Osteoblast (primary cell): ENCODE measurements around the gene FNIP2. TPM values are rescaled to one million over a fixed set of nuclear protein-coding genes. Genes with fewer than 3 reads are reported as not detected.

Source experiments
- DNase-seq: peaks from one replicate; pipeline ENCODE4 v3.0.0; 2011; ENCODE audit warnings: low spot score, mixed read lengths; ENCODE audit not compliant: insufficient read length; ENCODE audit errors: missing footprints
- H2AFZ ChIP-seq: 2 replicates; pipeline ENCODE4 v1.6.0; 2011; ENCODE audit warnings: mild to moderate bottlenecking, low read length
- H3K27ac ChIP-seq: 2 replicates; pipeline ENCODE4 v1.5.1; 2011; ENCODE audit warnings: mild to moderate bottlenecking, low read depth, low read length, moderate library complexity
- H3K27me3 ChIP-seq: 2 replicates; pipeline ENCODE4 v1.6.0; 2012; ENCODE audit warnings: mild to moderate bottlenecking, control low read depth, inconsistent platforms, low read length, moderate library complexity; ENCODE audit not compliant: insufficient read depth
- H3K36me3 ChIP-seq: 2 replicates; pipeline ENCODE4 v1.5.1; 2011; ENCODE audit warnings: mild to moderate bottlenecking, low read length, control low read depth, moderate library complexity; ENCODE audit not compliant: insufficient read depth
- H3K4me1 ChIP-seq: 2 replicates; pipeline ENCODE4 v1.5.1; 2011; ENCODE audit warnings: mild to moderate bottlenecking, low read length, control low read depth, moderate library complexity; ENCODE audit not compliant: insufficient read depth
- H3K4me2 ChIP-seq: 2 replicates; pipeline ENCODE4 v1.6.0; 2011; ENCODE audit warnings: mild to moderate bottlenecking, low read length; ENCODE audit not compliant: insufficient read depth
- H3K4me3 ChIP-seq: fragments of 200-600 bp; sonication (generic); 3 replicates; pipeline ENCODE4 v1.5.1; 2012; ENCODE audit warnings: mild to moderate bottlenecking, low read length, inconsistent platforms; ENCODE audit not compliant: insufficient read depth
- H3K79me2 ChIP-seq: 2 replicates; pipeline ENCODE4 v1.6.0; 2012; ENCODE audit warnings: mild to moderate bottlenecking, low read length, control low read depth, inconsistent platforms; ENCODE audit not compliant: insufficient read depth
- H3K9me3 ChIP-seq: 2 replicates; pipeline ENCODE4 v1.5.1; 2011; ENCODE audit warnings: low read depth, low read length, control low read depth
- H4K20me1 ChIP-seq: 2 replicates; pipeline ENCODE4 v1.6.0; 2012; ENCODE audit warnings: mild to moderate bottlenecking, low read length, control low read depth; ENCODE audit not compliant: insufficient read depth
- total RNA-seq: library from RNA; depleted of rRNA; stranded (reverse); fragments of >200 nt; gene quantifications from 2 replicates; pipeline ENCODE4 v1.2.3, GENCODE V29; 2012
- TF ChIP-seq, protein P1 (sequence below): IDR thresholded peaks from 2 replicates; pipeline ENCODE4 v1.5.1; 2011; ENCODE audit warnings: mild to moderate bottlenecking, low read depth, low read length, moderate library complexity; ENCODE audit errors: extremely low read depth

Gene FNIP2
- total RNA-seq, 1 donor = 78.9 TPM

DNA sequence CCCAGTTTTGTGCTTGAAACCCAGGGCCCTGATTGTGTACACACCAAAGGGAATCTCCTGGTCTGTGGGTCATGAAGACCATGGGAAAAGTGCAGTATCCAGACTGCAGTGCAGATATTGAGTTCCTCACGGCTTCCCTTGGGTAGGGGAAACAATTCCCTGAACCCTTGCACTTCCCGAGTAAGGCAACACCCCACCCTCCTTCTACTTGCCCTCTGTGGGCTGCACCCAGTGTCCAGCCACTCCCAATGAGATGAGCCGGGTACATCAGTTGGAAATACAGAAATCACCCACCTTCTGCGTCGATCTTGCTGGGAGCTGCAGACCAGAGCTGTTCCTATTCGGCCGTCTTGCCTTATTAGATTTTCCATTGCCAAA lies 134.2 kb downstream of the FNIP2 start:
- Histone ChIP-seq H3K27ac (no peak overlapping the region), H4K20me1 (no peaks in the 10 kb centered on the region), H3K27me3 (no peaks in the 10 kb centered on the region), H3K4me3 (no peak overlapping the region), H3K4me2 (no peak overlapping the region), H3K4me1 (peaks cover 7% of the 10 kb centered on the region), H3K79me2 (peaks cover 10% of the 10 kb centered on the region), H3K9me3 (no peaks in the 10 kb centered on the region), H3K36me3 (no peaks in the 10 kb centered on the region), H2AFZ (no peak overlapping the region)
- TF ChIP-seq, protein P1, sequence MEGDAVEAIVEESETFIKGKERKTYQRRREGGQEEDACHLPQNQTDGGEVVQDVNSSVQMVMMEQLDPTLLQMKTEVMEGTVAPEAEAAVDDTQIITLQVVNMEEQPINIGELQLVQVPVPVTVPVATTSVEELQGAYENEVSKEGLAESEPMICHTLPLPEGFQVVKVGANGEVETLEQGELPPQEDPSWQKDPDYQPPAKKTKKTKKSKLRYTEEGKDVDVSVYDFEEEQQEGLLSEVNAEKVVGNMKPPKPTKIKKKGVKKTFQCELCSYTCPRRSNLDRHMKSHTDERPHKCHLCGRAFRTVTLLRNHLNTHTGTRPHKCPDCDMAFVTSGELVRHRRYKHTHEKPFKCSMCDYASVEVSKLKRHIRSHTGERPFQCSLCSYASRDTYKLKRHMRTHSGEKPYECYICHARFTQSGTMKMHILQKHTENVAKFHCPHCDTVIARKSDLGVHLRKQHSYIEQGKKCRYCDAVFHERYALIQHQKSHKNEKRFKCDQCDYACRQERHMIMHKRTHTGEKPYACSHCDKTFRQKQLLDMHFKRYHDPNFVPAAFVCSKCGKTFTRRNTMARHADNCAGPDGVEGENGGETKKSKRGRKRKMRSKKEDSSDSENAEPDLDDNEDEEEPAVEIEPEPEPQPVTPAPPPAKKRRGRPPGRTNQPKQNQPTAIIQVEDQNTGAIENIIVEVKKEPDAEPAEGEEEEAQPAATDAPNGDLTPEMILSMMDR = no peak
- no peak for DNase-seq

DNA sequence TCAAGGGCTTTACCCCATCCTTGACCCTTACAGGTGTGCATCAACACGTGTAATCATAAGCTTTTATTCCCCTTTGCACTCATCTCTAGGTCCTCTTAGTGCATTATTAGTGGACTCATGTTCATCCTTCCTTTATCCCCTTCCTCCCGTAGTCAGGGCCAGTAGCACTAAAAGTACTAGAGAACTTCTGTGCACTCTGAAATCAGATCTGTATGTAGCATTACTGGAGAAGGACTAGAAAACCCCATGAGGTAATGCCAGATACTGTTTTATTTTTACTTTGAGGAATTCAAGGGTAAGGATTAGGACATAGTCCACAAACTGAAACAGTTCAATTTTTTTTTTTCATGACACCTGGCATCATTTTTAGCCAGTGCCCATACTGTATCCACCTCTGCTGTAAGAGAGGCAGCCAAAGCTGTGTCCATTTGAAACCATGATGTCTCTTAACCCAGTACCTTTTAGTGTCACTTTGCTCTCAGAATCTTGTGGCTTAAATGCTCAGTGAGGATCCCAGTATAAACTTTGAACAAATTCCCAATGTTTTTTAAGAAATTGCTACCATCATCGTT lies 134.7 kb downstream of the FNIP2 start:
- no peak overlapping the region for H2AFZ ChIP-seq
- H3K4me3 ChIP-seq = no peak overlapping the region
- no peaks in the 10 kb centered on the region for H3K9me3 ChIP-seq
- no peaks in the 10 kb centered on the region for H4K20me1 ChIP-seq
- H3K79me2 ChIP-seq = peaks cover 10% of the 10 kb centered on the region
- H3K4me1 ChIP-seq = peaks cover 7% of the 10 kb centered on the region
- no peak for DNase-seq
- TF ChIP-seq, protein P1 = no peak
- H3K4me2 ChIP-seq = no peak overlapping the region
- H3K27me3 ChIP-seq = no peaks in the 10 kb centered on the region
- H3K27ac ChIP-seq = no peak overlapping the region
- H3K36me3 ChIP-seq = no peaks in the 10 kb centered on the region

DNA sequence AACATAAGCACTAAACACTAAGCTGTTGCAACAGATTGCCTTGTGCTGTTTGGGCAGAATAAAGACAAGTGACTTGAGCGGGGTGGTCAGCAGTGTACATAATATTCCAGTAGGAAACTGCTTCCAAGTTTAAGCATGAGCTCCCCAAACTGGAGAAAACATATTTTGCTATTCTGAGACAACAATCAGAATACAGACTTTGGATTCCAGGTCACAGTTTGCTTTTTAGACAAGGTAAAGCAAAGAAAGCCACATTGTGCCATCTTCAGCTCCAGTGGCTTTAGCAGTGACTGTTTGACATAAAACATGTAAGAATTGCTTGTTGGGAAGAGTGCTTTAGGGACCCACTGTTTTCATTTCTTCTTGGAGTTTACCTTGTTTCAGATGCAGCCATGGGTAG lies 136.0 kb downstream of the FNIP2 start:
- no peaks in the 10 kb centered on the region for H3K27me3 ChIP-seq
- H2AFZ ChIP-seq = no peak overlapping the region
- no peak for DNase-seq
- H3K79me2 ChIP-seq = peaks cover 4% of the 10 kb centered on the region
- H3K36me3 ChIP-seq = no peaks in the 10 kb centered on the region
- H4K20me1 ChIP-seq = no peaks in the 10 kb centered on the region
- H3K9me3 ChIP-seq = no peaks in the 10 kb centered on the region
- no peak overlapping the region for H3K27ac ChIP-seq
- H3K4me2 ChIP-seq = no peak overlapping the region
- no peak overlapping the region for H3K4me3 ChIP-seq
- H3K4me1 ChIP-seq = peaks cover 7% of the 10 kb centered on the region
- TF ChIP-seq, protein P1 = no peak

DNA sequence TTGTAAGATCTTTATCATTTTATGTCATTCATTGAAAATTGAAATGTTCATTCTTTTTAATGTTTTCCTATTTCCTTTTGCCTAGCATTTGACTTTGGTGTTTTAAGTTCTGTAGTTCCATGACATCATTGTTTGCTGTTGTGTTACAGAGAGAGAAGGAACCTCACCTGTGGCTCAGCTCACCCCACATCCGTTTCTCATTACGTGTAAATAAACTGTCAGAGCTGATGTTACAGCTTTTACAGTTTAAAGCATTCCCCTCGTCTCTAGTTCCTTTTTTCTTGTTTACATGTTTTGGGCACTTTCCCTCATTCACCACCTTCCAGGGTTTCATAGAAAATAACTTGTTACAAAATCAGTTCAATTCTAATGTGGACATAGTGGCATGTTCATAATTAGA lies 137.2 kb downstream of the FNIP2 start:
- no peak overlapping the region for H3K4me2 ChIP-seq
- H4K20me1 ChIP-seq = no peaks in the 10 kb centered on the region
- no peaks in the 10 kb centered on the region for H3K27me3 ChIP-seq
- TF ChIP-seq, protein P1 = no peak
- H3K4me3 ChIP-seq = no peak overlapping the region
- no peaks in the 10 kb centered on the region for H3K79me2 ChIP-seq
- H3K4me1 ChIP-seq = peaks cover 7% of the 10 kb centered on the region
- no peak overlapping the region for H2AFZ ChIP-seq
- H3K27ac ChIP-seq = no peak overlapping the region
- no peaks in the 10 kb centered on the region for H3K36me3 ChIP-seq
- DNase-seq = no peak
- H3K9me3 ChIP-seq = no peaks in the 10 kb centered on the region
